Mesenchymal stem cell (in vitro differentiated cells and primary cell): ENCODE results near the gene TENT4B.
A peak's percentile ranks its signal among the peaks of the same experiment; 100 is the strongest.

Source experiments
- DNase-seq: peaks from one replicate; pipeline ENCODE4 v3.0.0-alpha.2; 2013
- H2AFZ ChIP-seq: one replicate; pipeline ENCODE4 v1.6.1; 2013; ENCODE audit warnings: low read depth, mild to moderate bottlenecking, control low read depth, inconsistent platforms, low read length, moderate library complexity
- H2AK5ac ChIP-seq: 2 replicates; pipeline ENCODE4 v1.6.1; 2013; ENCODE audit warnings: low read length, moderate library complexity, mild to moderate bottlenecking, inconsistent platforms; ENCODE audit not compliant: severe bottlenecking
- H2BK120ac ChIP-seq: one replicate; pipeline ENCODE4 v1.6.1; 2013; ENCODE audit warnings: low read depth, mild to moderate bottlenecking, inconsistent platforms, low read length, moderate library complexity
- H2BK12ac ChIP-seq, 2 experiments: one replicate each; pipeline ENCODE4 v1.6.1; 2013; ENCODE audit warnings: inconsistent platforms in 2 of 2, low read length in 2 of 2, mild to moderate bottlenecking in 2 of 2, moderate library complexity in 2 of 2, control low read depth in 1 of 2
- H2BK15ac ChIP-seq: one replicate; pipeline ENCODE4 v1.6.1; 2013; ENCODE audit warnings: mild to moderate bottlenecking, low read depth, inconsistent platforms; ENCODE audit not compliant: poor library complexity, severe bottlenecking
- H2BK5ac ChIP-seq: 2 replicates; pipeline ENCODE4 v1.6.1; 2013; ENCODE audit warnings: low read depth, mild to moderate bottlenecking, low read length, control low read depth, inconsistent platforms; ENCODE audit not compliant: poor library complexity, severe bottlenecking
- H3K14ac ChIP-seq, 2 experiments: one replicate each; pipeline ENCODE4 v1.6.1; 2013; ENCODE audit warnings: inconsistent platforms in 2 of 2, low read length in 2 of 2, control low read depth in 1 of 2, mild to moderate bottlenecking in 1 of 2, moderate library complexity in 1 of 2
- H3K18ac ChIP-seq, 2 experiments: one replicate each; pipeline ENCODE4 v1.6.1; 2013; ENCODE audit warnings: inconsistent platforms in 2 of 2, low read length in 2 of 2, control low read depth in 1 of 2, low read depth in 1 of 2, mild to moderate bottlenecking in 1 of 2
- H3K23ac ChIP-seq, 2 experiments: one replicate each; pipeline ENCODE4 v1.6.1; 2013; ENCODE audit warnings: inconsistent platforms in 2 of 2, low read length in 2 of 2, mild to moderate bottlenecking in 2 of 2, moderate library complexity in 2 of 2, control low read depth in 1 of 2
- H3K27ac ChIP-seq: 2 replicates; pipeline ENCODE4 v1.5.1; 2013; ENCODE audit warnings: mild to moderate bottlenecking, moderate library complexity, low read length, control low read depth, inconsistent platforms; ENCODE audit not compliant: poor library complexity, severe bottlenecking
- H3K27me3 ChIP-seq, 2 experiments: 2 replicates each; pipeline versions ENCODE4 v1.6.1 to v1.7.0; 2013; ENCODE audit warnings: low read length in 2 of 2, mild to moderate bottlenecking in 2 of 2, moderate library complexity in 2 of 2, control low read depth in 1 of 2, inconsistent platforms in 1 of 2; ENCODE audit not compliant: control insufficient read depth in 1 of 2, insufficient read depth in 1 of 2
- H3K36me3 ChIP-seq, 2 experiments: 2 replicates each; pipeline versions ENCODE4 v1.6.1 to v1.7.0; 2013; ENCODE audit warnings: low read length in 2 of 2, control low read depth in 1 of 2, inconsistent platforms in 1 of 2, low read depth in 1 of 2, mild to moderate bottlenecking in 1 of 2; ENCODE audit not compliant: insufficient read depth in 2 of 2, control insufficient read depth in 1 of 2
- H3K4ac ChIP-seq, 2 experiments: one replicate each; pipeline ENCODE4 v1.6.1; 2013; ENCODE audit warnings: inconsistent platforms in 2 of 2, low read length in 2 of 2, mild to moderate bottlenecking in 2 of 2, moderate library complexity in 2 of 2, control low read depth in 1 of 2, low read depth in 1 of 2
- H3K4me1 ChIP-seq: 2 replicates; pipeline ENCODE4 v1.6.1; 2013; ENCODE audit warnings: low read depth, low read length, control low read depth; ENCODE audit not compliant: control insufficient read depth, insufficient read depth
- H3K4me2 ChIP-seq: 2 replicates; pipeline ENCODE4 v1.6.1; 2013; ENCODE audit warnings: low read length, mild to moderate bottlenecking, inconsistent platforms; ENCODE audit not compliant: poor library complexity, severe bottlenecking
- H3K4me3 ChIP-seq, 2 experiments: 2 replicates each; pipeline versions ENCODE4 v1.5.1 to v1.7.0; 2013; ENCODE audit warnings: low read length in 2 of 2, mild to moderate bottlenecking in 2 of 2, control low read depth in 1 of 2, low read depth in 1 of 2; ENCODE audit not compliant: insufficient read depth in 1 of 2
- H3K79me1 ChIP-seq: replicated peaks from 2 replicates; pipeline ENCODE4 v1.6.1; 2013; ENCODE audit warnings: mild to moderate bottlenecking, control low read depth, low read length, inconsistent platforms; ENCODE audit not compliant: poor library complexity, severe bottlenecking
- H3K9ac ChIP-seq: 2 replicates; pipeline ENCODE4 v1.7.0; 2013; ENCODE audit warnings: mild to moderate bottlenecking, low read length, moderate library complexity
- H3K9me3 ChIP-seq: 2 replicates; pipeline ENCODE4 v1.7.0; 2013; ENCODE audit warnings: mild to moderate bottlenecking, low read length; ENCODE audit not compliant: control insufficient read depth
- H4K8ac ChIP-seq: one replicate; pipeline ENCODE4 v1.6.1; 2013; ENCODE audit warnings: inconsistent platforms, mild to moderate bottlenecking, low read length, moderate library complexity
- H4K91ac ChIP-seq: one replicate; pipeline ENCODE4 v1.6.1; 2013; ENCODE audit warnings: mild to moderate bottlenecking, low read length, inconsistent platforms
- WGBS: methylation state at CpG from one replicate; pipeline ENCODE4 v1.1.7; 2013; ENCODE audit warnings: mixed read lengths; 5-methylcytosine and 5-hydroxymethylcytosine counted together

The TENT4B gene

DNA sequence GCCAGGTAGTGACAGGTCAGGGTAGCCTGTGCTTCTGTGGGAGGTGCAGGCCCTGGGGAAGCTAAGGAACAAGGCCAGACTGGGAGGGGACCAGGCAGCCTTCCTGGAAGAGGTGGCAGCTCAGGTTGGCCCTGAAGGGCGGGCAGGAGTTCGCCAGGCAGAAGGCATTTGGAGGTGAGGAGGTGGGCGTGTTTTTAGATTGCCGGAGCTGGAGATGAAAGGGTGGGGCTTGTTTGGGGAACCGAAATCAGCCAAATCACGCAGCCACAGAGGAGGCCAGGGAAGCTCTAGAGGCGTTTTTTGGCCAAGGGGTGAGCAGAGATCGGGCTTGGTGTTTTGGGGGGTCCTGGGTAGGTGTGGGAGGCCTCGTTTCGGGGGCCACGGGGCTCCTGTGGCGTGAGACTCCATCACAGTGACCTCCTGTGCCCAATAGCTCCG lies 120.8 kb downstream of the TENT4B start:
- Histone ChIP-seq H2BK5ac (no peak overlapping the region), H3K27ac (no peak overlapping the region), H3K27me3 (no peaks in the 10 kb centered on the region), H2AFZ (no peak overlapping the region), H3K9ac (no peak overlapping the region), H3K23ac (no peak overlapping the region), H2BK15ac (no peak overlapping the region), H3K79me1 (peaks cover 21% of the 10 kb centered on the region), H3K4me1 (peaks cover 5% of the 10 kb centered on the region), H2AK5ac (no peak overlapping the region), H3K18ac (peak overlapping the region in 1 of 2 experiments; percentile 28), H2BK12ac (no peak overlapping the region), H3K4me2 (no peak overlapping the region), H4K91ac (no peak overlapping the region), H3K9me3 (no peaks in the 10 kb centered on the region), H2BK120ac (no peak overlapping the region), H3K4ac (no peak overlapping the region), H3K14ac (no peak overlapping the region), H3K4me3 (no peak overlapping the region), H4K8ac (no peak overlapping the region), H3K36me3 (peaks cover 0 to 11% of the 10 kb centered on the region in 2 experiments)
- 83% methylated on average over 13 of the region's 13 CpGs for WGBS
- DNase-seq: no peak

DNA sequence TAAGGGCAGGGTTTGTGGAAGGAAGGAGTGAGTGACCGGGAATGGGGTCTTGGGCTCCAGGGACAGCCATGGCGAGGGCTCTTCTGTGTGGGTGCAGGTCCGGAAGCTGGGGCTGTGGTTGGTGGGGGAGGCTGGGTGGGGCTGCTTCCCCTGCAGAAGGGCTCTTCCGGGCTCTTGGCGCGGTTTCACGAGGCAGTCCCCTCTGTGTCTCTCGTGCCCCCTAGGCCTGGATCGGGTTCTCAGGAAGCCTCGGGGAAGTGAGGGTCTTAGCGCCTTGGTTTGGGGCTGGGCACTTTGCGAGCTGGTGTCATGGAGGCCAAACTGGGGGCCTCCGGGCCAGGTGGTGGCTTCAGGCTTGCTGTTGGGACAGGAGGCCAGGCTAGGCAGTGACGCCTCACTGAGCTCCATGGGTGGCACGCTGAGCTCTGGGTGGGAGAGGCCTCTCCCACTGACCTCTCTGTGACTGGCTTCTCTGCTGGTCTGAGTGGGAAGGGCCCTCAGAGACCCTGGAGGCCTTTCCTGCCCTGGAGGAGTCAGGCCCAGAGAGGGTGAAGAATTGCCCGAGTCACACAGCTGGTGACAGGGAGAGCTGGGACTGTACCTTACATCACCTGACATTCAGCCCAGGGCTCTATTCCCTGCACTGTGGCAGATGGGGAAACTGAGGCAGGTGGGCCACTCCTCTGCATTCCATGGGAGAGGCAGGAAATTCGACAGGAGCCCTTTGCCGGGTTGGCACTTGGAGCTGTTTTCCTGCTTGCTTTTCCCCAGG lies 121.4 kb downstream of the TENT4B start:
- Histone ChIP-seq H3K9me3 (no peaks in the 10 kb centered on the region), H3K36me3 (peaks cover 0 to 8% of the 10 kb centered on the region in 2 experiments), H3K18ac (no peak overlapping the region), H4K8ac (no peak overlapping the region), H3K4ac (no peak overlapping the region), H2AK5ac (no peak overlapping the region), H4K91ac (no peak overlapping the region), H2BK5ac (no peak overlapping the region), H3K4me1 (peaks cover 7% of the 10 kb centered on the region), H3K27me3 (no peaks in the 10 kb centered on the region), H3K79me1 (peaks cover 17% of the 10 kb centered on the region), H2BK120ac (no peak overlapping the region), H3K27ac (no peak overlapping the region), H3K14ac (no peak overlapping the region), H2BK15ac (no peak overlapping the region), H2AFZ (no peak overlapping the region), H3K4me2 (no peak overlapping the region), H3K23ac (no peak overlapping the region), H3K4me3 (no peak overlapping the region), H2BK12ac (no peak overlapping the region), H3K9ac (no peak overlapping the region)
- 92% methylated on average over 17 of the region's 18 CpGs for whole genome bisulfite sequencing
- no peak for DNase-seq

DNA sequence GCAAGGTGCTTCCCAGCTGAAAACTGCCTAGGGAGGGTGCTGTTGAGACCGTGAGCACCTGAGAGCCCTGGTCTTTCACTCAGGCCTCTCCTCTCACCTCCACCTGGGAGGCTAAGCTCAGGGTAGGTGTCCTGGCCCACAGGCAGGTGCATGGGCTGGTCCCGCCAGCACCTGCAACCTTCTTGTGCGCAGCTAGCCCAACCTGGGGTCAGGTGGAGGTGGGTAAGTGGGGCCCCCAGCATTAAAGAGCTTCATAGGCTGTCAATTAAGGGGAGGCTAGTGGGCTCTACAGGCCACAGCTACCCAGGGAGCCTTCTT lies 122.0 kb downstream of the TENT4B start:
- H3K36me3 ChIP-seq: peaks cover 0 to 7% of the 10 kb centered on the region in 2 experiments
- no peak overlapping the region for H3K27ac ChIP-seq

DNA sequence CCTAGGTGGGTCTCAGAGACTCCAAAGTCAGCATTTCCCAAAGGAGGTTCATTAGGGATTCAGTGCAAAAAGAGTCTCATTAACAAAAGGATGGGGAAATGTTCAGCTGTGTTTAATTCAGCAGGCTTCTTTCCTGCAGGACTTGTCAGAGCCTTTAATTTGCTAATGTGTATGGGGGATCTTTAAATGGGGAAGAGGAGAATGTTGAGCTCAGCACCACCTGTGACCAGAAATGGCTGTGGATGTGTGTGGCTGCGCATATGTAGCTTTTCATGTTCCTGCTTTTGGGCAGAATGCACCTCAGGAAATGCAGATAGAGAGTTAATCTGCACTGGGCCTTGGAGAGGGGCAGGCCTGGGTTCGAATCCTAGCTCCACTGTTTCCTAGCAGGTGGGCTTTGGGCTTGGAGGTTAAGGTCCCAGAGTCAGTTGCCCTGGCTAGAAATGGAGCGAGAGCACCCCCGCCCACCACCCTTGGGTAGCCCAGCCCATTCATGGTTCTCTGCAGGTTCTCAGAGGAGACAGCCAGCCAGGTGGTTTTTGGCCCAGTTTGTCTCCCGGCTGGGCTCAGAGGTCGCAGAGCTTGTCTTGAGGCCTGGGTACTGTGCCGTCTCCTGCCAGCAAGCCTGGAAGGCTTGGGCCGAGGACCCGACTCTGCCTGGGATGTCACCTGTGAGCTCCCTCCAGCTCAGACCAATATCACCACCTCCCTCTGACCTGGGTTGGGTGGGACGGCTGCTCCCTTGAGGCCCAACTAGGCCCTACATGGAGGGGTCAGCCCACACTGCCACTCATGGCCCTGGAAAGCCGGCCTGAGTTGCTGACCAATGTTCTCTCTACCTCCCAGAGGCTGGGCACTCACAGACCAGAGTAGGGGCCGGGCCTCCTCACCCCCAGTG lies 122.6 kb downstream of the TENT4B start:
- WGBS: 83% methylated on average over 12 of the region's 12 CpGs
- H3K4ac ChIP-seq: no peak overlapping the region
- H2BK5ac ChIP-seq: no peak overlapping the region
- H4K91ac ChIP-seq: no peak overlapping the region
- H3K4me3 ChIP-seq: no peak overlapping the region
- no peak overlapping the region for H2AFZ ChIP-seq
- DNase-seq: no peak
- no peak overlapping the region for H2BK12ac ChIP-seq
- no peak overlapping the region for H2AK5ac ChIP-seq
- no peak overlapping the region for H3K23ac ChIP-seq
- H3K18ac ChIP-seq: no peak overlapping the region
- H2BK15ac ChIP-seq: no peak overlapping the region
- H3K9ac ChIP-seq: no peak overlapping the region
- peaks cover 20% of the 10 kb centered on the region for H3K79me1 ChIP-seq
- peaks cover 0 to 7% of the 10 kb centered on the region in 2 experiments for H3K36me3 ChIP-seq
- no peaks in the 10 kb centered on the region for H3K9me3 ChIP-seq
- no peak overlapping the region for H4K8ac ChIP-seq
- no peak overlapping the region for H3K27ac ChIP-seq
- no peak overlapping the region for H3K4me2 ChIP-seq
- peaks cover 8% of the 10 kb centered on the region for H3K4me1 ChIP-seq
- no peak overlapping the region for H2BK120ac ChIP-seq
- no peaks in the 10 kb centered on the region for H3K27me3 ChIP-seq
- H3K14ac ChIP-seq: no peak overlapping the region

More for the DNA sequence above, 122.0 kb downstream of the TENT4B start:
- no peak overlapping the region for H4K8ac ChIP-seq
- H3K4ac ChIP-seq: no peak overlapping the region
- peaks cover 8% of the 10 kb centered on the region for H3K4me1 ChIP-seq
- H3K23ac ChIP-seq: no peak overlapping the region
- no peaks in the 10 kb centered on the region for H3K27me3 ChIP-seq
- peaks cover 18% of the 10 kb centered on the region for H3K79me1 ChIP-seq
- H2AFZ ChIP-seq: no peak overlapping the region
- H3K4me3 ChIP-seq: no peak overlapping the region
- H2BK12ac ChIP-seq: no peak overlapping the region
- no peak overlapping the region for H2AK5ac ChIP-seq
- H3K18ac ChIP-seq: no peak overlapping the region
- WGBS: 98% methylated on average over 2 of the region's 3 CpGs
- H3K9me3 ChIP-seq: no peaks in the 10 kb centered on the region
- DNase-seq: no peak
- H2BK5ac ChIP-seq: no peak overlapping the region
- no peak overlapping the region for H3K4me2 ChIP-seq
- H3K9ac ChIP-seq: no peak overlapping the region
- no peak overlapping the region for H4K91ac ChIP-seq
- no peak overlapping the region for H3K14ac ChIP-seq
- no peak overlapping the region for H2BK120ac ChIP-seq
- no peak overlapping the region for H2BK15ac ChIP-seq
